Kidney (tissue), 14 donors: ENCODE results near the gene BACH2. TPM values are rescaled to one million over a fixed set of nuclear protein-coding genes. Genes with fewer than 3 reads are reported as not detected.
A peak's percentile ranks its signal among the peaks of the same experiment; 100 is the strongest.

Experiments used
- DNase-seq, 5 donors: peaks; one replicate each; pipeline ENCODE4 v3.0.0-alpha.2; 2013 to 2020
- FAIRE-seq: peaks from 2 replicates; lab custom pipeline; 2012; peaks lifted over from hg19 to GRCh38; lab: Jason Lieb, UNC
- H3K27ac ChIP-seq, 2 donors: one replicate each; pipeline ENCODE4 v1.7.0; 2013; ENCODE audit warnings: low read depth in 2 of 2, low read length in 2 of 2, inconsistent platforms in 1 of 2
- H3K27me3 ChIP-seq: one replicate; pipeline ENCODE4 v1.7.1; 2013; ENCODE audit warnings: low read length, inconsistent platforms; ENCODE audit not compliant: control insufficient read depth, insufficient read depth
- H3K36me3 ChIP-seq, 3 donors: one replicate each; pipeline versions ENCODE4 v1.7.0 to v1.7.1; 2013; ENCODE audit warnings: low read length in 3 of 3, control low read depth in 1 of 3, inconsistent platforms in 1 of 3; ENCODE audit not compliant: insufficient read depth in 3 of 3, control insufficient read depth in 2 of 3
- H3K4me1 ChIP-seq, 3 donors: one replicate each; pipeline versions ENCODE4 v1.7.0 to v1.7.1; 2013; ENCODE audit warnings: low read length in 3 of 3, inconsistent platforms in 1 of 3, low read depth in 1 of 3; ENCODE audit not compliant: control insufficient read depth in 2 of 3, insufficient read depth in 2 of 3
- H3K4me3 ChIP-seq, 3 donors: one replicate each; pipeline versions ENCODE4 v1.7.0 to v1.8.1; 2013; ENCODE audit warnings: low read length in 3 of 3, control low read depth in 1 of 3, inconsistent platforms in 1 of 3
- H3K9ac ChIP-seq, 3 donors: one replicate each; pipeline versions ENCODE4 v1.7.0 to v1.7.1; 2013; ENCODE audit warnings: low read length in 3 of 3, control low read depth in 1 of 3, inconsistent platforms in 1 of 3
- H3K9me3 ChIP-seq, 3 donors: one replicate each; pipeline versions ENCODE4 v1.7.0 to v1.7.1; 2013; ENCODE audit warnings: low read length in 3 of 3, control low read depth in 1 of 3, inconsistent platforms in 1 of 3; ENCODE audit not compliant: control insufficient read depth in 2 of 3, insufficient read depth in 1 of 3
- intact Hi-C: fragments of 100-400 bp; cut with DNase I; formaldehyde crosslinking; loops from one replicate; pipeline ENCODE4 v1.11.1; 2022
- polyA plus RNA-seq: library from polyadenylated mRNA; stranded (reverse); fragments of 350-450 nt; fragmentation: Illumina TruSeq; extraction: RNeasy Lipid Tissue Mini Kit (QIAGEN cat#74804); gene quantifications from one replicate; pipeline ENCODE4 v1.2.3, GENCODE V29; 2014; ENCODE audit warnings: low read depth, low replicate concordance; ENCODE audit not compliant: insufficient read depth
- total RNA-seq: library from RNA; stranded (reverse); fragmentation: NEBNext Ultra II Directional; extraction: Animal tissue kit (Norgen Biotek cat#: 25700); gene quantifications from one replicate; pipeline ENCODE4 v1.2.1, GENCODE V29; 2021
- TF ChIP-seq, protein P1 (sequence below): IDR thresholded peaks from 3 replicates; pipeline ENCODE4 v1.5.1; 2012; ENCODE audit warnings: mild to moderate bottlenecking, moderate library complexity, borderline replicate concordance; ENCODE audit not compliant: insufficient read depth; ENCODE audit errors: extremely low read depth
- donor health status: control.
- donor health status: control.
- donor health status: control.
- donor health status: control.
- donor health status: control.
- donor health status: DM: yes; HTN: yes; CAD: no.
- donor health status: Normal renal cell carcinoma (clear cell type).

BACH2 gene
- total and polyA plus RNA-seq, 2 donors from 2014 or later = 0.32 to 6.9 TPM

- no peaks in the 10 kb centered on the region for H3K36me3 ChIP-seq
- H3K9ac ChIP-seq = no peak overlapping the region
- DNase-seq (no peak), FAIRE-seq (no peak)
- H3K27me3 ChIP-seq = no peaks in the 10 kb centered on the region
- TF ChIP-seq, protein P1, sequence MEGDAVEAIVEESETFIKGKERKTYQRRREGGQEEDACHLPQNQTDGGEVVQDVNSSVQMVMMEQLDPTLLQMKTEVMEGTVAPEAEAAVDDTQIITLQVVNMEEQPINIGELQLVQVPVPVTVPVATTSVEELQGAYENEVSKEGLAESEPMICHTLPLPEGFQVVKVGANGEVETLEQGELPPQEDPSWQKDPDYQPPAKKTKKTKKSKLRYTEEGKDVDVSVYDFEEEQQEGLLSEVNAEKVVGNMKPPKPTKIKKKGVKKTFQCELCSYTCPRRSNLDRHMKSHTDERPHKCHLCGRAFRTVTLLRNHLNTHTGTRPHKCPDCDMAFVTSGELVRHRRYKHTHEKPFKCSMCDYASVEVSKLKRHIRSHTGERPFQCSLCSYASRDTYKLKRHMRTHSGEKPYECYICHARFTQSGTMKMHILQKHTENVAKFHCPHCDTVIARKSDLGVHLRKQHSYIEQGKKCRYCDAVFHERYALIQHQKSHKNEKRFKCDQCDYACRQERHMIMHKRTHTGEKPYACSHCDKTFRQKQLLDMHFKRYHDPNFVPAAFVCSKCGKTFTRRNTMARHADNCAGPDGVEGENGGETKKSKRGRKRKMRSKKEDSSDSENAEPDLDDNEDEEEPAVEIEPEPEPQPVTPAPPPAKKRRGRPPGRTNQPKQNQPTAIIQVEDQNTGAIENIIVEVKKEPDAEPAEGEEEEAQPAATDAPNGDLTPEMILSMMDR = peak; percentile 9
- H3K9me3 ChIP-seq = no peaks in the 10 kb centered on the region
- intact Hi-C loops = no loop called here
- H3K4me3 ChIP-seq = no peak overlapping the region
- H3K4me1 ChIP-seq = peaks cover 3 to 10% (median 4%) of the 10 kb centered on the region in 3 donors
- H3K27ac ChIP-seq = no peak overlapping the region
Observed at GRCh38 chr6:90179190-90180169, 117.2 kb downstream of the BACH2 start.

GRCh38 chr6:90178384-90178855, 118.2 kb downstream of the BACH2 start:
- TF ChIP-seq, protein P1 = no peak
- Histone ChIP-seq H3K4me3 (no peak overlapping the region), H3K9me3 (no peaks in the 10 kb centered on the region), H3K36me3 (no peaks in the 10 kb centered on the region), H3K9ac (no peak overlapping the region), H3K4me1 (peaks cover 3 to 8% (median 3%) of the 10 kb centered on the region in 3 donors), H3K27me3 (no peaks in the 10 kb centered on the region), H3K27ac (no peak overlapping the region)
- no peak for FAIRE-seq
- peak in 1 of 5 donors; percentile 24 for DNase-seq
- intact Hi-C loops = no loop called here

GRCh38 chr6:90177544-90178383, 118.9 kb downstream of the BACH2 start:
- FAIRE-seq = no peak
- TF ChIP-seq, protein P1 = no peak

More at GRCh38 chr6:90177544-90178383, 118.9 kb downstream of the BACH2 start:
- Histone ChIP-seq H3K9ac (no peak overlapping the region), H3K9me3 (no peaks in the 10 kb centered on the region), H3K4me1 (peaks cover 0 to 8% (median 0%) of the 10 kb centered on the region in 3 donors), H3K36me3 (no peaks in the 10 kb centered on the region), H3K27ac (no peak overlapping the region), H3K4me3 (no peak overlapping the region), H3K27me3 (no peaks in the 10 kb centered on the region)
- intact Hi-C loops = no loop called here
- no peak for DNase-seq
